GM21619 (cell line): Measurements from ENCODE around the gene ZEB1.
"Not testable (repeated sequence)": the region's sequence is repeated elsewhere in the genome, so short reads cannot be mapped to it uniquely, and the experiment has no call there.

Experiments
- ATAC-seq: cut with Tn5 transposase; IDR thresholded peaks from one replicate; pipeline ENCODE4 v1.9.1; 2021; ENCODE audit not compliant: unreplicated experiment

Gene ZEB1

DNA sequence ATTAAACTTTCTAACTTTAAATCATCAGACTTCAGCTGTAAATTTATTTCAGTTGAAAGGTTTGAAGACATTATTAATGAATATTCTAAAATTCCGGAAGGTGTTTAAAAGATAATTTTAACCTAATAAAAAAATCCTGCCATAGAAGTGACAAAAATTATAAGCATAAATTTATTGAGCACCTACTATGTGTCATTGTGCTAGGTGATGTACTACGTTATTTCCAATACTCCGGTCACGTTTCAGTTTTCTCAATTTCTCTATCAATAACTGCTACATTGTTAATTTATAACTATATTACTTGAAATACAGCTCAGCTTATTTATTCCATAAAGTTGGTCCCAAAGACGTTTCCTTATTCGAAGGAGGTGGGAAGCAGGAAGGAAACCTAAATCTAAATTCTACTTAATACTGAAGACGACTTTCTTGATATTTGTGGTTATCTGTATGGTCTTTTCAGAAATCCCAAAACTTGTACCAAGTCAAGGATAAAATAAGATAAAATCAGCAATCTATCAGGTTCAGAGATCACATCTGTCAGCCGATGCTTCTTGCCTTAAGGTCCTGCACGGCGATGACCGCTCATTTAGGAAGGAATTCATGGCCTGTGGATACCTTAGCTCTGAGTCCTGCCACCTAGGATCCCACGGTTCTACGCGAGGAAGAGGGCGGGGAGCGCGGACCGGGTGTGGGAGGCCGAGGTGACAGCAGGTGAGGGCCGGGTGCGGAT is 1.2 kb upstream of the ZEB1 start:
- ATAC-seq = no peak

DNA sequence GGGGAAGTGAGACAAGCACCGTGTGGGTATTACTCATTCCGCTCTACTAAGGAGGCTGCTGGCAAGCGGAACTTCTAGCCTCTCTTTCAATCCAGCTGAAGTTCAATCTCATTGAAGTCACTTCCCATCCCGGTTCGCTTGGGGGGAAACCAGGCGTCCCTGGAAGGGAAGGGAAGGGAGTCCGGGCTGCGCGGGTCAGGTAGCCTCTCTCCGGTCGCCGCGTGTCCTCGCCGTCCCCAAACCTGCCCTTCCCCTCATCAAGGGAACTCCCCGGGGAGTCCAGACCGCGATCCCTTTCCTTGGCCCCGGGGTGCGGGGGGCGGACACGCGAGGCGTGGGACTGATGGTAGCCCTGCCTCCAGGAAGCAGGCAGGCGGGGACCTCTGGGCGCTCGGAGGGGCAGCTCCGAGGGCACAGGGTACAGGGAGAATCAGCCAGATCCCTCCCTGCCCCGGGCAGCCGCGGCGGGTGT is 598 bp upstream of the ZEB1 start:
- peak; percentile 65 for ATAC-seq

DNA sequence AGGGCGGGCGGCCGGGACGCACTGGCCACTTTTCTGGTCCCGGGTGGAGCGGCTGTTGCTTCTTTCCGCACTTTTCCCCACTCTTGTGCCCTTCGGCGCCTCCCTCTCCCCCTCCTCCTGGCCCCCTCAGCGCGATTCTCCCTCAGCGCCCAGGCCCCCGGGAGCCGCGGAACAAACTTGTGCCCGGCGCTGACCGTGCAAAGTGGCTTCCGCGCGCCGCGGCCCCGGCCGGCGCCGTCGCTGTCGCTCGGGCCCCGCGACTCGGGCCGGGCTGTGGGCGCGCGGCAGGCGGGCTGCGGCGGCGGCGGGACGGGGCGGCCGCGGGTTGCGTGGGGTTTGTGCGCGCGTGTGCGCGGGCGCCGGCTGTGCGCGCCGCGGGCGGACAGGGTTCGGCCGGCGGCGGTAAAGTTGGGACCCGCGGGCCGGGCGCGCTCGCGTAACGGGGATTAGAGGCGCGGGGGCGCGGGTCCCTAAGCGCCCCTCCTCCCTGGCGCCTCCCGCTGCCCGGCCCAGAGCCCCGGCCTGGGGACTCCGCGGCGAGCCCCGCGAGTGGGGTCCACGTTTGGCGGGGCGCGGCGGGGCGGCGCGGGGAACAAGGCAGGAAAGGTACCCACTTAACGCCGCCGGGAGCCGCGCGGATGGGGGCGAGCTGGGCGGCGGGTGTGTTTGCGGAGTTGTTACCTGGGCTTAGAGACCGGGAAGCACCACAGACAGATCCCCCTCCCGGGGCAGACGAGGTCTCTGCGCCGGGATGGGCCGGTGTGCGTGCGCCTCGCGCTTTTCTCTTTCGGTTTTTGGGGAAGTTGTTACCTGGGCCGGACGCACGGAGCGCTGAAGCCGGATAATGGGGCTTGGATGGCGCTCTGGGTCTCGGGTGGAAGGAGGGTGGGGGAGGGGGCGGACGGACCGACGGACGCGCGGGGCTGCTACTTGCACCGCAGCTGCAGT is 860 bp downstream of the ZEB1 start:
- peak; percentile 23 for ATAC-seq

DNA sequence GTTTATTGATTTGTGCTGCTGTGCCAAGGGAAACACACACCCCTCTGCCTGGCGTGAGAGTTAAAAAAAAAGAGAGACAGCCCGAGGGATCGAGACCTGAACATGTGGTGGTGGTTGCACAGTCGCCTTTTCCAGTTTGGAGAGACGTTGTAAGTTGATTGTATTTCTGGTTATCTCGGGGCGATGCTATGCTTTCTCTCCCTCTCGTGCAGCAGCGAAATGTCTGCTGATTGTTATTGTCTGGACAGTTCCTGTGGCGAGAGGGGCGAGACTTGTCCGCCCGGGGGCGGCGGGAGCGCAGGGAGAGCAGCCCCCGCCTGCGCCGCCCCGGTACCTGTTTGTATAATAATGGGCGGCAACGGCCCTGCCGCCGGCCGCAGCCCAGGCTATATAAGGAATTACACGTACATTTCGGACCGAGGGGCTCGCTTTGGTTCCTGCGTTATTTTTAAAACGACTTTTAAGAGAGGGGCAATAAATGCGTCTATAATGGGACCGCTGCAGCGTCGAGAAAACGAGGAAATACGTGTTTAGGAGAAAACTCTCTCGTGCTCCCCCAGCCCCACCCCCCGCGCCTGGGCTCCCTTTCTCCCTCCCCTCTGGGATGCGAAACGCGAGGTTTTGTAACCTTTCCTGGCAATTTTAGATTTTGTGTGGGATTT is 1.7 kb downstream of the ZEB1 start:
- ATAC-seq = no peak

DNA sequence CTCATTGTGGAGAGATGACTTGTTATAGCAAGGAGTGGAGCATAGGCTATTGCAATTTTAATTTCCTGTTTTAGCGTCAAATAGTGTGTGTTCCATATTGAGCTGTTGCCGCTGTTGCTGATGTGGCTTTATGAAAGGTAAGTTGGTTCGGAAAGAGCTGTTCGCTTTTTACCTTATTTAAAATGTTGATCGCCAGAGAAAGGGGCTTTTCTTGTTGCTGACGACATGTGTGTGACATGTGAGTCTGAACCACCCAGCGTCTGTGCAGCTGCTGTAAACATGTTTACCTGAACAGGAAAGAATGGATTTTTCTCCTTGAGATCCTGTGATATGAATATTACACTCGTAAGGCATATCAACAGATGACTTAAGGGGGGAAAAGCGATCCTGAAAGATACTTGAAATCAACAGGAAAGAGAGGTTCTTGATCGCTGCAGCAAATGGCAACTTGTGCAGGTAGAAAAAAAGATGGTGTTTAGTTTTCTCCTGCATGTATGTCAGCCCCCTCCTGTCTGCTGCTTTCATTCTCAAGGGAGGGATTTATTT is 2.5 kb downstream of the ZEB1 start:
- ATAC-seq = no peak

DNA sequence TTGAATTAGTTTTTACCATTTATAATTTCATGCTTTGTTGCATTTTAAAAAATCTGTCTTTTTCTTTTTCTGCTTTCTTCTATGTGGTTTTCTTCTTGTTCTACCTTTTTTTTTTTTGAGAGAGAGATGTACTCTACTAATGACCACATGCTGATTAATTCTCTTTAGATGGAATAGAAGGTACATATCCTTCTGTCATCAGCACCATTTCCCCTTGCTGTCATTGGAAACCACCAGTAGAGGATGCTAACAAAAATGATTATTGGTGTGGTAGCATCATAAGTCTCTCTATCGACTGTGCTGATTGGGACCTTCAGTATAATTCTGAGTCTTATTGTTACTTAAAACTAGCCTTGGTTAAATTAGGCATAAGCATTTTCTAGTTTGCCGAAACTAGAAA is 3.6 kb downstream of the ZEB1 start:
- no peak for ATAC-seq

DNA sequence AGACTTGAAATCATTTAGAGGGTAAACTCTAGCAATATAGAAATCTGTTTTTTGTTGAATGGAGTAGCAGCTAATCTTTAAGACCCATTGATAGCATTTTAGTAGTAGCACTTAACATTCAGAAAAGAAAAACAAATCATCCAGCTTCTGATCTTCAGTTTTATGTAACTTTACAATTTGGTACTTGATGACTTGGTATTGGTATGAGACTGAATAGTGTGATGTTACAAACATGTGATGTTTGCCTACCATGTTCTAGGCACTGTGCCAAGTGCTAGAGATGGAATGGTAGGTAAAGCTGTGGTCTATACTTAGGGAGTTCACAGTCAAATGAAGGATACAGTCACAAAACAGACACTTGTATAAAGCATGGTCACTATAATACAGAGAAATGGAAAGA is 21.3 kb downstream of the ZEB1 start:
- no peak for ATAC-seq

DNA sequence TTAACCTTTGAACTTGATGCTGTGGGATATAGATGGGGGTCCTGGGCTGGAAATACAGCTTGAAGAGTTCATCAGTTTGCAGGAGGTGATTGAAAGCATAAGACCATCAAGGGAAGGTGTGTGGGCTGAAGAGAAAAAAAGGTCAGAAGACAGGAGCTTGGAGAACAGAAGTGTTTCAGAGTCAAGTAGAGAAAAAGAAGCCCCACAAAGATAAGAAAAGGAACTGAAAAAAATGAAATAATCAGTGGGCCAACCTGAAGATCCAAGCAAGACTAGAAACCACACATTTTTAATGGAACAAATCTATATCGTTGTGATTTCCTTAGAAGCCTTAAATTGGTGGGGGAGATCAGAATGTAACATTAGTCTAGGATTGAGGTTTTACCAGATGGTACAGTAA is 22.5 kb downstream of the ZEB1 start:
- ATAC-seq = no peak

DNA sequence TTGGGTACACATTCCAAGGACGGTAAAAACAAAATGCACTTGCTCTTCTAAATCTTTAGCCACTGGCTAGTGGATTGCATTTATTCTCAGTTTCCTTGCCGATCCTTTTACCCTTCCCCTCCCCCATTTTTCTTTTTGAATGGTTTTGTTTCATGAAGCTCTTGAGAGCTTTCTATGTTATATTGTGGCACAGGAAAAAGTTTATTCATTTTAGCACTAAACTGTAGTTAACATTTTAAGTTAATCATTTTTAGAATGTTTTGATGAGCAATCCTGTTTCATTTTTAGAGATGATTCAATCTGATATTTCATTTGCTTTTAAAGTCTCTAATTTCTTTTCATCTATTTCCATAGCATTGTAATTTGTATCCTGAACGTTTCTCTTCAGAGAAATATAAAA is 24.0 kb downstream of the ZEB1 start:
- ATAC-seq = peak; percentile 41

DNA sequence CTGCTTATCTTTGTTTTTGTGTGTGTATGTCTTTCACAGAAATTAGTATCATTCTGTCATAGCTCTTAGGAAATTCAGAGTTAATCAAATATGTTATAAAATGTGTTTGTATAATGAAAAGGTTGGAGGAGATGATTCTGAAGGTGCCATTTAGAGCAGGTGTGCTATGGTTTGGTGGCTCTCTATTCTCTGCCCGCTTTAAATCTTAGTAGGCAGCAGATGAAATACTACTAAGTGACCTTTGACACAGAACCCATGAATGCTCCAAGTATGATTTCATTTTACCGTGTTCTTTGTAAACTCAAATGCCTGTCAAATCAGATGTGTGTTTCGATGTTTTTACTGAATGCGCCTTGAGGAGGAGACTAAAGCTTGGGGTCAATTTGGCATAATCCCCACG is 24.5 kb downstream of the ZEB1 start:
- ATAC-seq = no peak

DNA sequence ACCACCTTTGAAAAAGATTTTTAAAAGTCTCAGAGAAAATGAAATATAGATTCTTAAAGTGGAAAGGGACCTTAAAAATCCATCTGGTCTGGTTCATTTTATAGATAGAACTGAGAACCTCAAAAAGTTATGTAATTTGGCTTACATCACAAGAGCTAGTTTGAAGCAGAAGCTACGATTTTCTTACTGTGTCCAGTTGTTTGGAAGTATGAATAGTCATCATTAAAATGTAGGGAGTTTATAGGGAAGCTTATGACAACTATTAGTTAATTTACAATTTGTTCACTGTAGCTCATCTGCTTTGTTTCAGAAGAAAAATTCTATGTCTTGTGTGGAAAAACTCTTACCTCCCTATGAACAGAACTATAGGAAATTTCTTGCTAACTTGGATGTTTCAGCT is 26.9 kb downstream of the ZEB1 start:
- ATAC-seq = no peak

DNA sequence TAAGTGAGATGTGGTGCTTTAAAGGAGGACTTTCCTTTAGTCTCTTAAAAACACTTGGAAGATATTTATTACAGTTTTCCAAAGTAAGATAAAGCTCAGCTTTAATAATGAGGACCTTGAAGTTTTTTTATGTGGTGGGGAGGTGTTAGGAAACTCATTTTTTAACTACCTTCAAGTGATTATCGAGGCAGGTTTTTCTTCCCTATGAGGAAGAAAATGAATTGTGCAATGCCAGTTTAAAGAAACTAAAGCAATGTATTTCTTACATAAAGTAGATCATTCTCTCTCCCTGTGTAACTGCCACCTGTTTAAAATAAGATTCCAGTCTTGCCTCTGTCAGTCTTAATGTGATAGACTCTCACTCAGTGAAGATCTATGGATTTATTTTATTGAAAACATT is 27.9 kb downstream of the ZEB1 start:
- ATAC-seq = no peak

DNA sequence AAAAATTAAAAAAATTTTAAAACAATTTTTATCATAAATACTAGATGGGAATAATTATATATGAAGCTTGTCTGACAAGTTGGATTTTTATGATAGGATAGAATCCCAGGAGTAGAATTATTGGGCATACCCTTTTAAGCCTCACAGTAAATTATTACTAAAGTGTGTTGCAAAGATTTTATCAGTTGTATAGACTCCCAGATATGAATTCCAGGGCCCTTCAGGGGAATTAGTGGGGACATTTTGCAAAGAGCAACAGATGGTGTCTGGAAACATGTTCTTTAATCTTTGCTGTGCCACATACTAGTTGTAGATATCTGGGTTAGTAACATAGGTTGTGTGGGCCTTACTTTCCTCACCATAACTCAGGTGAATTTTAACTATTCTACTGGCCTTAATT is 28.7 kb downstream of the ZEB1 start:
- no peak for ATAC-seq

DNA sequence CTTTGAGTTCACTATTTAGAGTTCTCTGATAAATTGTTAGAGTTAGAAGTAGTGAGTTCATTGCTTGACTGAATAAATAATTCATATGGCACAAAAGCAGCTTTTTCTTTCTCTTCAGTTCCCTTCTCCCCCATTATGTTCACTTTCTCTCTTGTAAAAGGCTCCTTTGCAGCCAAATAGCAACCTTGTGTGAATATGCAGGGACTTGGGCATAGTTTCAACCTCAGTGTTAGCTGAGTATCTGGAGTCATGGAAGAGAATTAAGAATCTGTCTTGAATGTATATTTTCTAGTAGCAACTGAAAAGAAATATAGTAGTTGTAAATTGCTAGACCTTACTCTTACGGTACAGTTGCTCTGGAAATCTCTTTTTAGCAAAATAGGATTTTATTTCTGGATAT is 31.9 kb downstream of the ZEB1 start:
- no peak for ATAC-seq

DNA sequence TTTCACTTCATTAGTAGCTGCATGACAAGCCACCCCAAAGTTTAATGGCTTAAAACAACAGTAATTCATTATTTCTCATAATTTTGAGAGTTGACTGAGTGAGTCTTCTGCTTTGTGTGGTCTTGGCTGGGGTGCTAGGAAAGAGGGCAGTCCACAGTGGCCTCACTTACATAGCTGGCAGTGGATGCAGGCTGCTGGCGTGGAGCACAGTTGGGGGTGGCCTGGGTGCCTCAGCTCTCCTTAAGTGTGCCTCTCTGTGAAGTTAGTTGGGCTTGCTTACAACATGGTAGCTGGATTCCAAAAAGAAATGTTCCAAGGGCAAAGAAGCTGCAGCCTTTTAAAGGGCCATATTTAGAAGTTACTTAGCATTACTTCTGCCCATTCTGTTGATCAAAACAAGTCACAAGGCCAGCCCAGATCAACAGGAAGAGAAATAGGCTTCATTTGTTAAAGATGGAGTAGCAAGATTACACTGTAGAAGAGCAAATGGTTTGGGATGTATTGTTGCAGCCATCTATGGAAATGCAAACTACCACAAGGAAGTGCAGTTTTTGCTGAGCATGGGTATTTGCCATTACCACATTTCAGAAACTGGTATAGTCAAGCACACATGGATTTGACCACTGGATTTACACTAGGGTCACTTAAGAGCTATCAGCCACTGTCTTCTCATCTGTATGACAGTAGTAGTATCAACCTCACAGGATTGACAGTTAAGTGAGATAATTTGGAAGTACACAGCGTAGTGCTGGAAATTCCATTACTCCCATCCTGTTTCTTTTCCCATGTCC is 33.6 kb downstream of the ZEB1 start:
- no peak for ATAC-seq

DNA sequence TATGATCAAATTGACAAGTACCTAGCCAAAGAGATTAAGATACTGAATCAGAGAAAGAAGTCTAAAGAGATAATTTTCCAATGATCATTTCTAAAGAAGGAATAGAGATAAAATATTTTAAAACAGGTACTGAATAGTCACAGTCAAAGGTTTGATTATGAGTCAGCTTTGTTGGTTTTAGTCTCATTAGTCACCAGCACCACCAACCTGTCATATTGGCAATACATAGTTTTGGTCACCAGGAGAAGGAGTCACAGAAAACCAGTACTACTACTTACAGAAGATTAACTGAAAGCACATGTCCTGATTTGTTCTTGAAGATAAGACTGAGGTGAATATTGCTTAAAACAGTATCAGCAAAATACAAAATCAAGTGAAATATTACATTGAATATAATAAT is 34.6 kb downstream of the ZEB1 start:
- peak; percentile 92 for ATAC-seq

DNA sequence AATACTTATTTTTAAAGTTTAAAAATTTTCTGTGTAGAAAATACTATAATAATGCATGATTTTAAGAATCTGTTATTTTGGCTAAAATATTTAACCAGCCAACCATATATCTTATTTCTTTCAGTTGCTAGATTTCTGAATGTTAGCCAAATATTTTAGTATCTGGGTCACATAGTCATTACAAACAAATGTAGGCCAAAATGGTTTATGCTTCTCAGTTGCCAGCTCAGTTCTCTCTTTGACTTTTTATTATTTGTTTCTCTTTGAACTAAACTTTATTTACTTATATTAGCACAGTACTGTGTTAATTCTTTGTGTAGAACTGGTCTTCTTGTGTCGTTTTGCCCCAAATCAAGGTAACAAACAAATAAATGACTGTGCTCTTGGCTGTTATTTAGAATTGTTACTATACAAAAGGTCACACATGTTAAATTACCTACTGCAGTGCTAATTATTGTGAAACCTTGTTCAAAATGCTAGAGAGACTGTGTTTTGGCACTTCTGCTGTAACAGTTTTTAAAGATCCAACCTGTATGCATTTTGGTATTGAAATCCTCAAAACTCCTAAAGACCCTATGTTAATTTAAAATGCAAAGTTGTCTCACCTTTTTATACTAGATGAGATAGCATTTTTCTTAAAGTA is 39.8 kb downstream of the ZEB1 start:
- no peak for ATAC-seq

DNA sequence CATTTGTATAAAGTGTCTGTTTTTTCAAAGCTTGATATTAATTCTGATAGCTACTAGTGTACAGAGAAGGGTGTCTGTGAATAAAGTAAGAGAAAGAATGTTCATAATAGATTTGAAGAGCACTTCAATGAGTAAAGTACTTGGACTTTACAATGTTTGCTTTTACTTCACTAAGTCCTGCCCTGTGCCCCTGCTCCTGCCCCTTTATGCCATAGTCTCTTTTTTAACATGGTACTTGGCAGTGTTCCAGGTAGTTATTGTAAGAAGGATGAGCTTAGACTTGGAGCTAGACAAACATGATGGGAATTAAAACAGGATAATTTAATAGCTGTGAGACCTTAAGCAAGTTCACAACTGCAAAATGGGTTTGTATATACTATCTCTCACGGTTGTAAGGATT is 41.0 kb downstream of the ZEB1 start:
- no peak for ATAC-seq

DNA sequence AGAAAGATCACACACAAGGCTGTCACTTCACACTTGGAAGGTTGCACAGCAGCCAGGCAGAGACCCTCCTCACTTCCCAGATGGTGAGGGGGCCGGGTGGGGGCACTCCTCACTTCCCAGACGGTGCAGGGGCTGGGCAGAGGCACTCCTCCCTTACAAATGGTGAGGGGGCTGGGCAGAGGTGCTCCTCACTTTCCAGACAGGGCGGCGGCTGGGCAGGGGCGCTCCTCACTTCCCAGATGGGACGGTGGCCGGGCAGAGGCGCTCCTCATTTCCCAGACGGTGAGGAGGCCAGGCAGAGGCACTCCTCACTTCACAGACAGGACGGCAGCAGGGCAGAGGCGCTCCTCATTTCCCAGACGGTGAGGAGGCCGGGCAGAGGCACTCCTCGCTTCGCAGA is 42.5 kb downstream of the ZEB1 start:
- not testable (repeated sequence) for ATAC-seq

DNA sequence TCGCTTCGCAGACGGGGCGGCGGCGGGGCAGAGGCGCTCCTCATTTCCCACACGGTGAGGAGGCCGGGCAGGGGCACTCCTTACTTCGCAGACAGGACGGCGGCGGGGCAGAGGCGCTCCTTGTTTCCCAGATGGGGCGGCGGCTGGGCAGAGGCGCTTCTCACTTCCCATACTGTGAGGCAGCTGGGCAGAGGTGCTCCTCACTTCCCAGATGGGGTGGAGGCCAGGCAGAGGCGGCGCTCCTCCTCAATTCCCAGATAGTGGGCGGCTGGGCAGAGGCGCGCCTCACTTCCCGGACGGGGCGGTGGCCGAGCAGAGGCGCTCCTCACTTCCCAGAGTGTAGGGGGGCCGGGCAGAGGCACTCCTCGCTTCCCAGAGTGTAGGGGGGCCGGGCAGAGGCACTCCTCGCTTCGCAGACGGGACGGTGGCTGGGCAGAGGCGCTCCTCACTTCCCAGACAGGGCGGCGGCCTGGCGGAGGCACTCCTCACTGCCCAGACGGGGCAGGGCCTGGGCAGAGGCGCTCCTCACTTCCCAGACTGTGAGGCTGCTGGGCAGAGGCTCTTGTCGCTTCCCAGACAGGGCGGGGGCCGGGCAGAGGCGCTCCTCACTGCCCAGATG is 43.1 kb downstream of the ZEB1 start:
- no peak for ATAC-seq
